Heart left ventricle (tissue), 16 donors: ENCODE data around the gene HBZ. TPM values are rescaled to one million over a fixed set of nuclear protein-coding genes. Genes with fewer than 3 reads are reported as not detected.

ENCODE experiments used
- ATAC-seq, 4 donors: fragments of 200-7000 bp; cut with Tn5 transposase; one replicate each; pipeline ENCODE4 v1.9.1; 2020 to 2022; ENCODE audit warnings: moderate library complexity in 4 of 4, mild to moderate bottlenecking in 3 of 4, moderate number of reproducible peaks in 1 of 4
- DNase-seq, 5 donors: peaks; one replicate each; pipeline ENCODE4 v3.0.0-alpha.2; 2020
- H3K27ac ChIP-seq, 12 donors: fragments of 200-600 bp; sonication (generic) in 4 of 12; one replicate each; pipeline versions ENCODE4 v1.5.0 to v1.8.0; 2016 to 2022; ENCODE audit warnings: mild to moderate bottlenecking in 2 of 12
- H3K27me3 ChIP-seq, 9 donors: fragments of 200-600 bp; sonication (generic) in 2 of 9; one replicate each; pipeline versions ENCODE4 v1.5.1 to v1.8.0; 2016 to 2022; ENCODE audit warnings: mild to moderate bottlenecking in 3 of 9
- H3K36me3 ChIP-seq, 9 donors: fragments of 200-600 bp; sonication (generic) in 2 of 9; one replicate each; pipeline versions ENCODE4 v1.5.0 to v1.8.0; 2018 to 2022; ENCODE audit warnings: mild to moderate bottlenecking in 2 of 9
- H3K4me1 ChIP-seq, 12 donors: fragments of 200-600 bp; sonication (generic) in 4 of 12; one replicate each; pipeline versions ENCODE4 v1.5.0 to v1.8.0; 2016 to 2022; ENCODE audit warnings: mild to moderate bottlenecking in 3 of 12
- H3K4me3 ChIP-seq, 12 donors: fragments of 200-600 bp; sonication (generic) in 4 of 12; one replicate each; pipeline versions ENCODE4 v1.5.0 to v1.8.0; 2017 to 2022; ENCODE audit warnings: mild to moderate bottlenecking in 9 of 12, moderate library complexity in 4 of 12
- H3K9me3 ChIP-seq, 12 donors: fragments of 200-600 bp; sonication (generic) in 4 of 12; one replicate each; pipeline versions ENCODE4 v1.5.0 to v1.8.0; 2016 to 2022; ENCODE audit warnings: mild to moderate bottlenecking in 1 of 12
- POLR2A ChIP-seq, 2 donors: fragments of 450-650 bp; IDR thresholded peaks; one replicate each; pipeline ENCODE4 v1.6.1; 2017; ENCODE audit warnings: antibody characterized with exemption in 2 of 2, mild to moderate bottlenecking in 2 of 2, moderate library complexity in 2 of 2
- WGBS, 4 donors: extraction: QIAGEN DNeasy Blood & Tissue Kit in 2 of 4; methylation state at CpG; one replicate each; pipeline versions ENCODE4 v1.1.5 to v1.1.7; 2013 to 2018; 5-methylcytosine and 5-hydroxymethylcytosine counted together
- intact Hi-C, 10 donors: fragments of 100-400 bp; cut with DNase I; formaldehyde crosslinking; loops; one replicate each; pipeline versions ENCODE4 v1.11.1 to v1.14.2; 2022
- polyA plus RNA-seq, 2 donors: library from polyadenylated mRNA; stranded (reverse); fragments of 200-250 nt; gene quantifications; one replicate each; pipeline ENCODE4 v1.2.3, GENCODE V29; 2013
- total RNA-seq, 9 donors: library from RNA; depleted of rRNA in 2 of 9; stranded (reverse); fragments of >200 nt in 2 of 9; fragmentation: NEBNext Ultra II Directional in 3 of 9; extraction: Animal tissue kit (Norgen Biotek cat#: 25700) in 3 of 9; gene quantifications; one replicate each; pipeline versions ENCODE4 v1.1.0 to v1.2.4, GENCODE V29; 2016 to 2023
- TF ChIP-seq, protein P1 (sequence below), 12 donors: fragments of 200-600 bp; sonication (generic) in 4 of 12; IDR thresholded peaks; one replicate each; pipeline versions ENCODE4 v1.5.0 to v1.8.0; 2018 to 2022; ENCODE audit warnings: antibody characterized with exemption in 12 of 12, mild to moderate bottlenecking in 5 of 12
- donor health status: ischemic (EF 13 %, LVEDD 7.1; RV severe dilation, severe dysfunction).
- donor health status: healthy with polysubstance abuse.
- donor health status: DM: no; HTN: yes; CAD: no.
- donor health status: DM: no; HTN: no; CAD: no.
- donor health status: ischemic (EF 25% LVEDD 6.9; RV normal size, moderate dysfunction).
- donor health status: ischemic (EF 25% LVEDD 5.7; RV mildly dilated, moderate dysfunction).
- donor health status: healthy.
- donor health status: DM: yes; HTN: yes; CAD: no.
- donor health status: ischemic (EF 35%, LVEDD 5.7; RV mildly dilated, moderate dysfunction).
- donor health status: nonischemic (EF 11% LVEDD 7.7; RV severe dilation, severe dysfunction).
- donor health status: DM: yes; HTN: yes; CAD: no.
- donor health status: PGD.
- donor health status: ischemic (EF 29% LVEDD 5.4; RV normal size, mild dysfunction).
- donor health status: nonischemic (EF 23%, LVEDD 6.1; RV moderate dilation, normal function).

The HBZ gene
- total and polyA plus RNA-seq, 11 donors, result not detected

DNA sequence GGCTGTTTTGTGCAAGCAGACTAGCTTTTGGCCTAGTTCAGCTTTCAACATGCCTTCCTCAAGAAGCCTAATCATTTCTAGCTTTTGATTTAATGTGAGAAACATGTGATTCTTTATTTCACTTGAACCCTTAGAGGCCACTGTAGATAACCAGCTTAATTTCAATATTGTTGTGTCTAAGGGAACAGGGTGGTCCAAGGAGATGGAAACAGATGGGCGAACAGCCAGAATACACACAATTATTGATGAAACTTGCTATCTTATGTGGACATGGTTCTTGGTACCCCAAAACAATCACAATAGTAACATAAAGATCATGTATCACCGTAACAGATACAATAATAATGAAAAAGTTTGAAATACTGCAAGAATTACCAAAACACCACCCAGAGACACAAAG, 18.7 kb upstream of the HBZ start:
- no peaks in the 10 kb centered on the region for H3K36me3 ChIP-seq
- no peaks in the 10 kb centered on the region for H3K9me3 ChIP-seq
- H3K4me1 ChIP-seq, result peaks cover 0 to 14% (median 7%) of the 10 kb centered on the region in 12 donors
- intact Hi-C loops, result no loop called here
- H3K4me3 ChIP-seq, result no peak overlapping the region
- no peak overlapping the region for H3K27ac ChIP-seq
- no peaks in the 10 kb centered on the region for H3K27me3 ChIP-seq
- WGBS, 4 donors, result 88 to 96% (median 95%) methylated on average over 2 of the region's 2 CpGs
- no peak for DNase-seq
- no peak for ATAC-seq
- TF ChIP-seq, protein P1, sequence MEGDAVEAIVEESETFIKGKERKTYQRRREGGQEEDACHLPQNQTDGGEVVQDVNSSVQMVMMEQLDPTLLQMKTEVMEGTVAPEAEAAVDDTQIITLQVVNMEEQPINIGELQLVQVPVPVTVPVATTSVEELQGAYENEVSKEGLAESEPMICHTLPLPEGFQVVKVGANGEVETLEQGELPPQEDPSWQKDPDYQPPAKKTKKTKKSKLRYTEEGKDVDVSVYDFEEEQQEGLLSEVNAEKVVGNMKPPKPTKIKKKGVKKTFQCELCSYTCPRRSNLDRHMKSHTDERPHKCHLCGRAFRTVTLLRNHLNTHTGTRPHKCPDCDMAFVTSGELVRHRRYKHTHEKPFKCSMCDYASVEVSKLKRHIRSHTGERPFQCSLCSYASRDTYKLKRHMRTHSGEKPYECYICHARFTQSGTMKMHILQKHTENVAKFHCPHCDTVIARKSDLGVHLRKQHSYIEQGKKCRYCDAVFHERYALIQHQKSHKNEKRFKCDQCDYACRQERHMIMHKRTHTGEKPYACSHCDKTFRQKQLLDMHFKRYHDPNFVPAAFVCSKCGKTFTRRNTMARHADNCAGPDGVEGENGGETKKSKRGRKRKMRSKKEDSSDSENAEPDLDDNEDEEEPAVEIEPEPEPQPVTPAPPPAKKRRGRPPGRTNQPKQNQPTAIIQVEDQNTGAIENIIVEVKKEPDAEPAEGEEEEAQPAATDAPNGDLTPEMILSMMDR (IDR thresholded peaks at IDR 0.05), result no peak
- no peak for TF ChIP-seq POLR2A (IDR thresholded peaks at IDR 0.05)

DNA sequence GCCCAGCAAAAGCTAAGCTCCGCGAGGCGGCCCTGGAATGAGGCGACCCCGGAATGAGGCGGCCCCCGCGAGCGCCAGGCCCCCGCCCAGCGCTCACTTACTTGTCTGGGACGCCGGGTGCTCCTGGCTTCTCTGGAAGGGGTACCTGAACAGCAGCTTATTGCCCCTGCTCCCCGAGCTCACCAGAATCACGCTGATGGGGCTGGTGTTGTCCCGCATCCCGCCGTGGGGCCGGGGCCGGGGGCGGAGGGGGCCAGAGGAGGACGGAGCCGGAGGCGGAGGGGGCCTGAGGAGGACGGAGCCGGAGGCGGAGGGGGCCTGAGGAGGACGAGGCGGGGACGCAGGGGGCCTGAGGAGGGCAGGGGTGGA, 14.4 kb upstream of the HBZ start:
- ATAC-seq (peak in 2 of 4 donors; percentile 15 to 27), DNase-seq (peak in 4 of 5 donors; percentile 28 to 63 (median 32))
- peak overlapping the region in 7 of 12 donors; percentile 34 to 89 (median 69) for H3K27ac ChIP-seq
- no peaks in the 10 kb centered on the region for H3K27me3 ChIP-seq
- no peaks in the 10 kb centered on the region for H3K9me3 ChIP-seq
- TF ChIP-seq, protein P1 (IDR thresholded peaks at IDR 0.05), result no peak
- TF ChIP-seq POLR2A (IDR thresholded peaks at IDR 0.05), result no peak
- H3K4me3 ChIP-seq, result peak overlapping the region; percentile 58 to 92 (median 70)
- intact Hi-C loops, result no loop called here
- peaks cover 0 to 18% (median 8%) of the 10 kb centered on the region in 12 donors for H3K4me1 ChIP-seq
- no peaks in the 10 kb centered on the region for H3K36me3 ChIP-seq
- WGBS, 4 donors, result 1 to 3% (median 2%) methylated on average over 16 to 30 of the region's 30 CpGs

DNA sequence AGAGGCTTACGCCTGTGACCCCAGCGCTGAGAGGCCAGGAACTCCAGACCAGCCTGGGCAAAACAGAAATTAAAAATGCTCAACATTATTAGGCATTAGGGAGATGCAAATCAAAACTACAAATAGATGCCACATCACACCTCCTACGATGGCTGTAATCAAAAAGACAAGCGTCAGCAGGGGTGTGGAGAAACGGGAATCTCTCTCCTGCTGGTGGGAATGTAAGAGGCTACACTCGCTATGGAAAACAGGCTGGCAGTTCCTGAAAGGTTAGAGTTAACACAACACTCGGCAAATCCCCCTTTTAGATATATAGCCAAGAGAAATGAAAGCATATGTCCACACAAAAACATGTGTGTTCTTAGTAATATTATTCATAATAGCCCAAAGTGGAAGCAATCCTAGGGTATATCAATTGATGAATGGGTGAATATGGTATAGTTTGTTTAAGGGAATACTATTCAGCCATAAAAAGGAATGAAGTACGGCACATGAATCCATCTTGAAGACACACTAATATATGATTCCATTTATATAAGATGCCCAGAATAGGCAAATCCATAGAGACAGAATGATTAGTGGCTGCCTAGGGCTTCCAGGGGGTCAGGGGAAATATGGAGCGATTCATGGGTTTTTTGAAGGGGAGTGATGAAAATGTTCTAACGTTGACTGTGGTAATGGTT, 12.1 kb upstream of the HBZ start:
- no peak for DNase-seq
- Histone ChIP-seq H3K9me3 (no peaks in the 10 kb centered on the region), H3K27me3 (peaks cover 0 to 15% (median 0%) of the 10 kb centered on the region in 9 donors), H3K27ac (no peak overlapping the region), H3K4me3 (no peak overlapping the region), H3K4me1 (peaks cover 0 to 18% (median 7%) of the 10 kb centered on the region in 12 donors), H3K36me3 (no peaks in the 10 kb centered on the region)
- intact Hi-C loops, result no loop called here
- TF ChIP-seq, protein P1 (IDR thresholded peaks at IDR 0.05), result no peak
- TF ChIP-seq POLR2A (IDR thresholded peaks at IDR 0.05), result no peak
- WGBS, 4 donors, result 57 to 69% (median 62%) methylated on average over 10 of the region's 10 CpGs
- no peak for ATAC-seq

DNA sequence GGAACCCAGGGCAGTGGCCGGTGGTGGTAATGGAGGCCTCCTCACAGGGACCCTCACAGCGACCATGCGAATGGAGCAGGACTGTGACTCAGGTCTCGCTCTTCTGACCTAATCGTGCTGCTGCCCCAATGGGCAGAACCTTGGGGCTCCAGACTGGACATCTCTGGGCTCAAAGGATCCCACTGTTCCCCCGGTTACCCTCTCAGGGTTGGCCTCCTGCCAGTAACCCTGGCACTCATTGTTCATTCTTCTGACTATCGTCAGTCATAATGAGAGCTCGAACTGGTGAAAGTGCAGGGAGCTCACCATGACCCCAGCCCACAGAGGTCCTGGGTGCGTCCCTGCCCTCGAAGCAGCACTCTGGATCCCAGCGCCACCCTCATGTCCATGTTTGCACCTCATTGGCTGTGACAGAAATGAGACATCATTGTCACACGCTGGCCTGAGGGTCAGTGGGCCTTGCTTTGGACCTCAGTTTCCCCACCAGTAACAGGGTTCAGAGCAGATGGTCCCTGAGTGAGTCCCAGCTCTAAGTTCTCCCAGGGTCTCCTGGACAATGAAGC, 10.0 kb upstream of the HBZ start:
- Histone ChIP-seq H3K9me3 (no peaks in the 10 kb centered on the region), H3K36me3 (no peaks in the 10 kb centered on the region), H3K4me1 (peaks cover 0 to 13% (median 4%) of the 10 kb centered on the region in 12 donors), H3K27ac (no peak overlapping the region), H3K27me3 (peaks cover 0 to 15% (median 0%) of the 10 kb centered on the region in 9 donors), H3K4me3 (no peak overlapping the region)
- no peak for ATAC-seq
- intact Hi-C loops, result no loop called here
- TF ChIP-seq, protein P1 (IDR thresholded peaks at IDR 0.05), result no peak
- no peak for TF ChIP-seq POLR2A (IDR thresholded peaks at IDR 0.05)
- no peak for DNase-seq
- WGBS, 4 donors, result 72 to 82% (median 77%) methylated on average over 11 to 12 of the region's 12 CpGs
